GM20000 (cell line): ENCODE measurements around the gene KCNJ6.
"Not testable (repeated sequence)": the region's sequence is repeated elsewhere in the genome, so short reads cannot be mapped to it uniquely, and the experiment has no call there.

Experiments
- DNase-seq: peaks from one replicate; pipeline ENCODE4 v3.0.0; 2012; ENCODE audit warnings: low spot score
- CTCF ChIP-seq: IDR thresholded peaks from 2 replicates; pipeline ENCODE4 v1.5.1; 2012; ENCODE audit warnings: mild to moderate bottlenecking, control low read depth; ENCODE audit errors: extremely low read depth, missing control alignments

Gene KCNJ6

GRCh38 chr21:37939838-37940237 lies 23.6 kb upstream of the KCNJ6 start:
- DNase-seq, result no peak

GRCh38 chr21:37939251-37939650 lies 23.0 kb upstream of the KCNJ6 start:
- no peak for DNase-seq
- TF ChIP-seq CTCF, result no peak

More at GRCh38 chr21:37939838-37940237, 23.6 kb upstream of the KCNJ6 start:
- no peak for TF ChIP-seq CTCF

- DNase-seq, result no peak
Observed at GRCh38 chr21:37937668-37938067, 21.4 kb upstream of the KCNJ6 start.

GRCh38 chr21:37936010-37936785 lies 19.9 kb upstream of the KCNJ6 start:
- no peak for TF ChIP-seq CTCF

More at GRCh38 chr21:37937668-37938067, 21.4 kb upstream of the KCNJ6 start:
- no peak for TF ChIP-seq CTCF

GRCh38 chr21:37932936-37933335 lies 16.7 kb upstream of the KCNJ6 start:
- no peak for TF ChIP-seq CTCF
- no peak for DNase-seq

More at GRCh38 chr21:37936010-37936785, 19.9 kb upstream of the KCNJ6 start:
- DNase-seq, result no peak

- no peak for TF ChIP-seq CTCF
- no peak for DNase-seq
Observed at GRCh38 chr21:37927711-37928110, 11.5 kb upstream of the KCNJ6 start.

GRCh38 chr21:37921091-37921490 lies 4.8 kb upstream of the KCNJ6 start:
- no peak for DNase-seq
- no peak for TF ChIP-seq CTCF

GRCh38 chr21:37920302-37920701 lies 4.0 kb upstream of the KCNJ6 start:
- not testable (repeated sequence) for DNase-seq
